ENCODE data around the gene TMEM86A. TPM values are rescaled to one million over a fixed set of nuclear protein-coding genes. Genes with fewer than 3 reads are reported as not detected.
"Not testable (repeated sequence)": the region's sequence is repeated elsewhere in the genome, so short reads cannot be mapped to it uniquely, and the experiment has no call there.

The TMEM86A gene
- total RNA-seq = 1 to 10 TPM in 2 of 4 donors, under 1 TPM in 1, not detected in 1; 0.53 to 4.4 (median 1.9) TPM

GRCh38 chr11:18698341-18699268 lies at the start of gene TMEM86A:
Gene TMEM86A (plus strand): TSS chr11:18698779. CDS start chr11:18698887, 108 bp downstream.
- DNase-seq = peak; percentile 94 to 99 (median 98)
- peak within 1 kb of the TSS; percentile 76 to 86 (median 79) for H3K27ac ChIP-seq
- H3K4me1 ChIP-seq = peaks cover 0 to 5% (median 0%) of the 10 kb centered on the region in 4 donors
- no peaks in the 10 kb centered on the region for H3K9me3 ChIP-seq
- TF ChIP-seq POLR2A (IDR thresholded peaks at IDR 0.05) (peak; percentile 42 to 59), CTCF (IDR thresholded peaks at IDR 0.05) (peak in 1 of 6 experiments; percentile 6)
- H3K4me3 ChIP-seq = peak within 1 kb of the TSS; percentile 73 to 99 (median 80)
- no peaks in the 10 kb centered on the region for H3K27me3 ChIP-seq
- H3K36me3 ChIP-seq = no peaks in the 10 kb centered on the region

- H3K4me3 ChIP-seq = no peak overlapping the region
- TF ChIP-seq CTCF (IDR thresholded peaks at IDR 0.05) (no peak), POLR2A (IDR thresholded peaks at IDR 0.05) (no peak)
- no peaks in the 10 kb centered on the region for H3K9me3 ChIP-seq
- H3K27ac ChIP-seq = no peak overlapping the region
- DNase-seq = no peak
- H3K36me3 ChIP-seq = no peaks in the 10 kb centered on the region
- no peaks in the 10 kb centered on the region for H3K4me1 ChIP-seq
- H3K27me3 ChIP-seq = no peaks in the 10 kb centered on the region
These were observed 48.2 kb upstream of the TMEM86A start for GRCh38 chr11:18650353-18650752.

GRCh38 chr11:18650859-18651557 lies 47.6 kb upstream of the TMEM86A start:
- TF ChIP-seq POLR2A (IDR thresholded peaks at IDR 0.05) (no peak), CTCF (IDR thresholded peaks at IDR 0.05) (peak in 5 of 6 experiments; percentile 47 to 75 (median 67))
- no peaks in the 10 kb centered on the region for H3K36me3 ChIP-seq
- peak overlapping the region in 1 of 4 donors; percentile 22 for H3K4me3 ChIP-seq
- H3K27me3 ChIP-seq = no peaks in the 10 kb centered on the region
- DNase-seq = peak in 2 of 3 donors; percentile 46 to 81
- no peak overlapping the region for H3K27ac ChIP-seq
- H3K9me3 ChIP-seq = no peaks in the 10 kb centered on the region
- H3K4me1 ChIP-seq = no peaks in the 10 kb centered on the region

GRCh38 chr11:18657673-18658072 lies 40.9 kb upstream of the TMEM86A start:
- Histone ChIP-seq H3K27me3 (no peaks in the 10 kb centered on the region), H3K9me3 (peaks cover 0 to 3% (median 0%) of the 10 kb centered on the region in 4 donors), H3K4me1 (no peaks in the 10 kb centered on the region), H3K36me3 (no peaks in the 10 kb centered on the region), H3K4me3 (no peak overlapping the region), H3K27ac (no peak overlapping the region)
- TF ChIP-seq POLR2A (IDR thresholded peaks at IDR 0.05) (no peak), CTCF (IDR thresholded peaks at IDR 0.05) (no peak)
- peak in 1 of 3 donors; percentile 4 for DNase-seq

GRCh38 chr11:18665353-18665872 lies 33.2 kb upstream of the TMEM86A start:
- not testable (repeated sequence) for H3K4me1 ChIP-seq, H3K36me3 ChIP-seq, H3K9me3 ChIP-seq, H3K27me3 ChIP-seq, H3K4me3 ChIP-seq, H3K27ac ChIP-seq, DNase-seq

All from Peyer's patch (tissue), 4 donors.